ENCODE data around the gene MYL3. TPM values are rescaled to one million over a fixed set of nuclear protein-coding genes. Genes with fewer than 3 reads are reported as not detected.

Gene MYL3
- polyA plus RNA-seq, 1 experiment = 1.0 TPM

GRCh38 chr3:46866720-46867549, 3.7 kb upstream of the MYL3 start:
- CTCF ChIA-PET = interaction anchor here (0.6 to 4.4 kb wide), 22 partner anchors 10 to 698 kb away, joined by 3 to 70 read pairs (median 7); partner anchors contain the start of genes PTH1R and TMIE
- Histone ChIP-seq H3K4me3 (ENCODE audit: low read depth, low read length) (no peak overlapping the region), H3K27me3 (ENCODE audit: control insufficient read depth, insufficient read depth, low read length) (peaks cover 4% of the 10 kb centered on the region), H3K36me3 (ENCODE audit: control insufficient read depth, insufficient read depth, low read length) (no peaks in the 10 kb centered on the region)
- no peak for DNase-seq (ENCODE audit: low read depth)
- POLR2A ChIA-PET = no interaction called here
- TF ChIP-seq CTCF (IDR thresholded peaks at IDR 0.05; ENCODE audit: insufficient read depth, low read depth, low read length) = peak; percentile 95

GRCh38 chr3:46866032-46866595, 2.9 kb upstream of the MYL3 start:
- Histone ChIP-seq H3K4me3 (ENCODE audit: low read depth, low read length) (no peak overlapping the region), H3K36me3 (ENCODE audit: control insufficient read depth, insufficient read depth, low read length) (no peaks in the 10 kb centered on the region), H3K27me3 (ENCODE audit: control insufficient read depth, insufficient read depth, low read length) (peaks cover 3% of the 10 kb centered on the region)
- ChIA-PET CTCF (interaction anchor here (0.6 to 4.4 kb wide), 21 partner anchors 9 to 460 kb away, joined by 3 to 70 read pairs (median 7); partner anchors contain the start of genes PTH1R and TMIE), POLR2A (no interaction called here)
- no peak for TF ChIP-seq CTCF (IDR thresholded peaks at IDR 0.05; ENCODE audit: insufficient read depth, low read depth, low read length)
- DNase-seq (ENCODE audit: low read depth) = no peak

GRCh38 chr3:46865546-46865945, 2.3 kb upstream of the MYL3 start:
- no peak overlapping the region for H3K4me3 ChIP-seq (ENCODE audit: low read depth, low read length)
- DNase-seq (ENCODE audit: low read depth) = no peak
- ChIA-PET POLR2A (no interaction called here), CTCF (interaction anchor here (0.6 to 4.4 kb wide), 15 partner anchors 8 to 458 kb away, joined by 3 to 70 read pairs (median 13); partner anchors contain the start of gene PTH1R)
- no peak for TF ChIP-seq CTCF (IDR thresholded peaks at IDR 0.05; ENCODE audit: insufficient read depth, low read depth, low read length)
- H3K36me3 ChIP-seq (ENCODE audit: control insufficient read depth, insufficient read depth, low read length) = no peaks in the 10 kb centered on the region
- peaks cover 3% of the 10 kb centered on the region for H3K27me3 ChIP-seq (ENCODE audit: control insufficient read depth, insufficient read depth, low read length)

GRCh38 chr3:46865031-46865507, 1.8 kb upstream of the MYL3 start:
- no peak for DNase-seq (ENCODE audit: low read depth)

More at GRCh38 chr3:46865031-46865507, 1.8 kb upstream of the MYL3 start:
- Histone ChIP-seq H3K36me3 (ENCODE audit: control insufficient read depth, insufficient read depth, low read length) (no peaks in the 10 kb centered on the region), H3K27me3 (ENCODE audit: control insufficient read depth, insufficient read depth, low read length) (peaks cover 3% of the 10 kb centered on the region), H3K4me3 (ENCODE audit: low read depth, low read length) (no peak overlapping the region)
- TF ChIP-seq CTCF (IDR thresholded peaks at IDR 0.05; ENCODE audit: insufficient read depth, low read depth, low read length) = no peak
- CTCF ChIA-PET = interaction anchor here (0.6 to 4.4 kb wide), 7 partner anchors 12 to 266 kb away, joined by 3 to 70 read pairs (median 47); partner anchors contain the start of gene PTH1R
- POLR2A ChIA-PET = no interaction called here

Data from BJ (cell line).